Left lung (tissue), 10 donors: ENCODE measurements around the gene KIF12. TPM values are rescaled to one million over a fixed set of nuclear protein-coding genes. Genes with fewer than 3 reads are reported as not detected.
"Not testable (repeated sequence)": the region's sequence is repeated elsewhere in the genome, so short reads cannot be mapped to it uniquely, and the experiment has no call there.

Experiments used
- ATAC-seq: fragments of 200-7000 bp; cut with Tn5 transposase; one replicate; pipeline ENCODE4 v1.9.1; 2020; ENCODE audit warnings: moderate library complexity
- DNase-seq, 4 donors: peaks; one replicate each; pipeline ENCODE4 v3.0.0-alpha.2; 2013 to 2020
- H3K27ac ChIP-seq, 2 donors: fragments of 200-600 bp; sonication (generic) in 1 of 2; one replicate each; pipeline versions ENCODE4 v1.5.0 to v1.8.0; 2020 to 2021
- H3K27me3 ChIP-seq, 2 donors: fragments of 200-600 bp; sonication (generic) in 1 of 2; one replicate each; pipeline versions ENCODE4 v1.5.0 to v1.8.0; 2020 to 2021
- H3K36me3 ChIP-seq, 2 donors: fragments of 200-600 bp; sonication (generic) in 1 of 2; one replicate each; pipeline versions ENCODE4 v1.5.0 to v1.8.0; 2020 to 2021
- H3K4me1 ChIP-seq, 2 donors: fragments of 200-600 bp; one replicate each; pipeline ENCODE4 v1.8.0; 2021
- H3K4me3 ChIP-seq, 2 donors: fragments of 200-600 bp; sonication (generic) in 1 of 2; one replicate each; pipeline versions ENCODE4 v1.5.0 to v1.8.0; 2020 to 2021; ENCODE audit warnings: mild to moderate bottlenecking in 1 of 2
- H3K9me3 ChIP-seq, 2 donors: fragments of 200-600 bp; sonication (generic) in 1 of 2; one replicate each; pipeline versions ENCODE4 v1.5.0 to v1.8.0; 2020 to 2021
- intact Hi-C, 2 donors: fragments of 100-400 bp; cut with DNase I; formaldehyde crosslinking; loops; one replicate each; pipeline versions ENCODE4 v1.11.2 to v1.14.2; 2022
- polyA plus RNA-seq, 6 donors: library from polyadenylated mRNA; unstranded; fragments of 120-200 nt; gene quantifications; one replicate each; pipeline ENCODE4 v1.2.1, GENCODE V29; 2013; ENCODE audit not compliant: insufficient read length in 6 of 6
- total RNA-seq, 2 donors: library from RNA; stranded (reverse); fragmentation: NEBNext Ultra II Directional; extraction: Animal tissue kit (Norgen Biotek cat#: 25700); gene quantifications; one replicate each; pipeline ENCODE4 v1.2.1, GENCODE V29; 2021
- TF ChIP-seq, protein P1 (sequence below), 2 donors: fragments of 200-600 bp; sonication (generic) in 1 of 2; IDR thresholded peaks; one replicate each; pipeline versions ENCODE4 v1.5.0 to v1.8.0; 2021; ENCODE audit warnings: antibody characterized with exemption in 2 of 2
- donor health status: DM: no; HTN: yes; CAD: no.
- donor health status: DM: no; HTN: no; CAD: no.

Gene KIF12
- total and polyA plus RNA-seq, 8 donors: 2.4 to 54.7 (median 43.3) TPM

- intact Hi-C loops: no loop called here
Measured at GRCh38 chr9:114134827-114135396, 35.8 kb upstream of the KIF12 start.

GRCh38 chr9:114132550-114132918 is 33.4 kb upstream of the KIF12 start:
- Histone ChIP-seq H3K27me3 (peaks cover 0 to 11% of the 10 kb centered on the region in 2 donors), H3K36me3 (no peaks in the 10 kb centered on the region), H3K9me3 (peaks cover 0 to 6% of the 10 kb centered on the region in 2 donors), H3K27ac (no peak overlapping the region), H3K4me3 (no peak overlapping the region), H3K4me1 (no peaks in the 10 kb centered on the region)
- ATAC-seq (no peak), DNase-seq (no peak)
- TF ChIP-seq, protein P1, sequence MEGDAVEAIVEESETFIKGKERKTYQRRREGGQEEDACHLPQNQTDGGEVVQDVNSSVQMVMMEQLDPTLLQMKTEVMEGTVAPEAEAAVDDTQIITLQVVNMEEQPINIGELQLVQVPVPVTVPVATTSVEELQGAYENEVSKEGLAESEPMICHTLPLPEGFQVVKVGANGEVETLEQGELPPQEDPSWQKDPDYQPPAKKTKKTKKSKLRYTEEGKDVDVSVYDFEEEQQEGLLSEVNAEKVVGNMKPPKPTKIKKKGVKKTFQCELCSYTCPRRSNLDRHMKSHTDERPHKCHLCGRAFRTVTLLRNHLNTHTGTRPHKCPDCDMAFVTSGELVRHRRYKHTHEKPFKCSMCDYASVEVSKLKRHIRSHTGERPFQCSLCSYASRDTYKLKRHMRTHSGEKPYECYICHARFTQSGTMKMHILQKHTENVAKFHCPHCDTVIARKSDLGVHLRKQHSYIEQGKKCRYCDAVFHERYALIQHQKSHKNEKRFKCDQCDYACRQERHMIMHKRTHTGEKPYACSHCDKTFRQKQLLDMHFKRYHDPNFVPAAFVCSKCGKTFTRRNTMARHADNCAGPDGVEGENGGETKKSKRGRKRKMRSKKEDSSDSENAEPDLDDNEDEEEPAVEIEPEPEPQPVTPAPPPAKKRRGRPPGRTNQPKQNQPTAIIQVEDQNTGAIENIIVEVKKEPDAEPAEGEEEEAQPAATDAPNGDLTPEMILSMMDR (IDR thresholded peaks at IDR 0.05): no peak
- intact Hi-C loops: no loop called here

More at GRCh38 chr9:114134827-114135396, 35.8 kb upstream of the KIF12 start:
- TF ChIP-seq, protein P1 (IDR thresholded peaks at IDR 0.05): no peak
- ATAC-seq (peak; percentile 52), DNase-seq (no peak)
- H3K4me1 ChIP-seq: no peaks in the 10 kb centered on the region
- peaks cover 0 to 29% of the 10 kb centered on the region in 2 donors for H3K27me3 ChIP-seq
- no peaks in the 10 kb centered on the region for H3K9me3 ChIP-seq
- H3K27ac ChIP-seq: no peak overlapping the region
- no peak overlapping the region for H3K4me3 ChIP-seq
- H3K36me3 ChIP-seq: no peaks in the 10 kb centered on the region

DNA sequence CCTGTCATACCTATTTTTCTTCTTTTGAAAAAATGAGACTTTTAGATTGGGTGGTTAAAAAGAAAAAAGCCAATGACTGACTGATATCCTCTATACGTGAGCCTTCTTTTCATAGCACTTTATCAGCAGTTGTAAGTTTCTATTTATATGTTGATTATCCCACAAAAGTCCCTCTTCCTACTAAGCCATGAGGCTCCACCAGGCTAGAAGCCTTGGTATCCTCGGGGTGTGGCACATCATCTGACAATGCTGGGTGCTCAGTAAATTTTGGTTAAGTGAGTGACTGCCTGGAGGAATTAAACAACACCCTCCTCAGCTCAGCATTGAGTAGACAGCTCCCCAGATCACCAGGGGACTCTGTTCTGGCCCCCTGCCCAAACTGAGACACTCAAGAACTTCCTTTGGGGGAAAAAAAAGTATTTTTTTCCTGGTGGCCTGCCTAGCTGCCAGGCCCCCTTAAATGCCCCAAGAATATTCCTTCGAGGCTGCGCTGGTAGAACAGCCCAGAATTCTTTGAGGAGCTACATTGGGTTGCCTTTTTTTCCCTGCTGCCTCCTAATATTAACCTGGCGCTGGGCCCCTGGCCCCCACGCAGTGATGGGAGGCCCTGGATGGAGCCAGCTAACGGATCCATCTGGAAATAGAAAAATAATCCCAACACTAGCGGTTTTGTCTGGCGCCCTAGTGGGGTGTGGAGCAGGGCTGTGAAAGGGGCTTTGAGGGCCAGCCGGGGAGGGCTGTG is 32.9 kb upstream of the KIF12 start:
- Histone ChIP-seq H3K27me3 (peaks cover 0 to 11% of the 10 kb centered on the region in 2 donors), H3K9me3 (peaks cover 0 to 11% of the 10 kb centered on the region in 2 donors), H3K36me3 (no peaks in the 10 kb centered on the region), H3K4me3 (no peak overlapping the region), H3K27ac (no peak overlapping the region), H3K4me1 (no peaks in the 10 kb centered on the region)
- TF ChIP-seq, protein P1 (IDR thresholded peaks at IDR 0.05): no peak
- no peak for ATAC-seq
- intact Hi-C loops: no loop called here
- DNase-seq: no peak

GRCh38 chr9:114130624-114131277 is 31.7 kb upstream of the KIF12 start:
- ATAC-seq (no peak), DNase-seq (peak in 1 of 4 donors; percentile 44)
- Histone ChIP-seq H3K27me3 (peaks cover 0 to 11% of the 10 kb centered on the region in 2 donors), H3K36me3 (no peaks in the 10 kb centered on the region), H3K27ac (no peak overlapping the region), H3K4me3 (no peak overlapping the region), H3K9me3 (peaks cover 0 to 11% of the 10 kb centered on the region in 2 donors), H3K4me1 (no peaks in the 10 kb centered on the region)
- intact Hi-C loops: no loop called here
- TF ChIP-seq, protein P1 (IDR thresholded peaks at IDR 0.05): no peak

DNA sequence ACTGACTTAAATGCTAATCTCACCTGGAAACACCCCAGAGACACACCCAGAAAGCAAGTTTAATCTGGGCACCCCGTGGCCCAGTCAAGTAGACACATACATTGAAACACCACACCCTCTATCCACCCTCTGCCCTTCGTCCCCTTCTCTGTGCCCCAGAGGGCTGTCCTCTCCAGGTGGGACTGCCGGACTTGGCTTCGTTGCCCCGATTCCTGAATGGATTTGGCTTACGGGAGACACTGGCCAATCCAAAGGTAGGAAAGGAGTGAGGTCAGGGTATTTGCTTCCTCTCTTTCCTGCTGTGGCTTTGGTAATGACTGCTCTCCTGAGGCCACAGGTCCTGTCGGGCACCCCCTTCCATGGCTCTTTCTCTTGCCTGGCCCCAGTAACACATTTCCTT is 31.0 kb upstream of the KIF12 start:
- no peak overlapping the region for H3K4me3 ChIP-seq
- H3K27ac ChIP-seq: no peak overlapping the region
- ATAC-seq: no peak
- no peaks in the 10 kb centered on the region for H3K36me3 ChIP-seq
- TF ChIP-seq, protein P1 (IDR thresholded peaks at IDR 0.05): no peak
- H3K4me1 ChIP-seq: no peaks in the 10 kb centered on the region
- peaks cover 0 to 11% of the 10 kb centered on the region in 2 donors for H3K9me3 ChIP-seq
- intact Hi-C loops: no loop called here
- DNase-seq: no peak
- H3K27me3 ChIP-seq: peaks cover 0 to 11% of the 10 kb centered on the region in 2 donors

DNA sequence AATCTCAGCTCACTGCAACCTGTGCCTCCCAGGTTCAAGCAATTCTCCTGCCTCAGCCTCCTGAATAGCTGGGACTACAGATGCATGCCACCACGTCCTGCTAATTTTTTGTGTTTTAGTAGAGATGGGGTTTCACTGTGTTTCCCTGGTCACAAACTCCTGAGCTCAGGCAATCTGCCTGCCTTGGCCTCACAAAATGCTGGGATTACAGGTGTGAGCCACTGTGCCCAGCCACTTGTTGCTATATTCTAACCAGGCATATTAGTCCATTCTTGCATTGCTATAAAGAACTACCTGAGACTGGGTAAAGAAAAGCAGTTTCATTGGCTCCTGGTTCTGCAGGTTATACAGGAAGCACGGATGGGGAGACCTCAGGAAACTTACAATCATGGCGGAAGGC is 29.7 kb upstream of the KIF12 start:
- H3K4me3 ChIP-seq, H3K27ac ChIP-seq, DNase-seq, H3K4me1 ChIP-seq, H3K36me3 ChIP-seq, intact Hi-C loops, ATAC-seq: not testable (repeated sequence)
- Histone ChIP-seq H3K9me3 (peaks cover 0 to 11% of the 10 kb centered on the region in 2 donors), H3K27me3 (peaks cover 0 to 11% of the 10 kb centered on the region in 2 donors)
